ENCODE results near the gene DNM3.

Gene DNM3

DNA sequence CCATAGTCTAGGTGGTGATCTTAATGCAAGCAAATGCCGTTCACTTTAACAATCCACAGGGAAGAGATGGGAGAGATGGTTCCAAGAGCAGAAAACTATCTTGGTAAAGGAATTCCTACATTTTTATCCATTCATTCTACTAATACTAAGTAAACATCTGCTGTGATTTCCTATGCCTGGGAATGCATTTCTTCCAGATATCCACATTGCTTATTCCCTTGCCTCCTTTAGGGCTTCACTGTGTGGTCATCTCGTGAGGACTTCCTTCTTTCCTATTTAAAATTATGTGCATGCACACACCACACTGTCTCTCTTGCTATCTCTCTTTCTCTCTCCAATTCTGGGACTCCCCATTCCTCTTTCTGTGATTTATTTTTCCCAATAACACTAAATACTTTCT lies 380.1 kb downstream of the DNM3 start:
- no peak overlapping the region for H3K4me2 ChIP-seq
- no peaks in the 10 kb centered on the region for H3K9me3 ChIP-seq
- no peak overlapping the region for H3K9ac ChIP-seq
- no peak overlapping the region for H3K27ac ChIP-seq
- no peaks in the 10 kb centered on the region for H3K27me3 ChIP-seq
- TF ChIP-seq Cebpa-rat (IDR thresholded peaks at IDR 0.05): no peak
- no peaks in the 10 kb centered on the region for H3K4me1 ChIP-seq
- H4K20me1 ChIP-seq: no peaks in the 10 kb centered on the region
- H3K4me3 ChIP-seq: no peak overlapping the region
- no peaks in the 10 kb centered on the region for H3K36me3 ChIP-seq

GRCh38 chr1:172224871-172225270 lies 383.6 kb downstream of the DNM3 start:
- TF ChIP-seq Cebpa-rat (IDR thresholded peaks at IDR 0.05): no peak
- Histone ChIP-seq H4K20me1 (no peaks in the 10 kb centered on the region), H3K4me3 (no peak overlapping the region), H3K9me3 (no peaks in the 10 kb centered on the region), H3K4me1 (no peaks in the 10 kb centered on the region), H3K4me2 (no peak overlapping the region), H3K27me3 (no peaks in the 10 kb centered on the region), H3K27ac (no peak overlapping the region), H3K36me3 (no peaks in the 10 kb centered on the region), H3K9ac (no peak overlapping the region)

DNA sequence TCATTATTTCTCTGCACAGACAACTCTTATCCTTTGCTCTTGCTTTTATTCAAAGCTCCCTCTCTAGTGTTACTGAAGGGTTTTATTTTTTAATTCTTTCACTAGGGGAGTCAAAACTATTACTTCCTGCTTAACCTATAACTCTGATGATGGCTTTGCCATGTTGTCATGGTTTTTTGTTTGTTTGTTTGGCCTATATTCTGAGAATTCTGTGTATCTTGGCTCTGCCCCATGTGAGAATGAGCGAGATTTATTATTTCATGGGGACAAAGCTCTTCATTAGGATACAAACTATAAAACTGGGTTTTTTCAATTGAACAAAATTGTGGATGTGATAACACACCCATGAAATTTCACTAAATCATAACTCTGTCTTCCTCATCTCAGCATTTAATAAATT lies 388.6 kb downstream of the DNM3 start:
- H3K27ac ChIP-seq: no peak overlapping the region
- no peak for TF ChIP-seq Cebpa-rat (IDR thresholded peaks at IDR 0.05)
- no peaks in the 10 kb centered on the region for H3K27me3 ChIP-seq
- no peak overlapping the region for H3K4me2 ChIP-seq
- H3K9ac ChIP-seq: no peak overlapping the region
- H3K36me3 ChIP-seq: no peaks in the 10 kb centered on the region
- H4K20me1 ChIP-seq: no peaks in the 10 kb centered on the region
- no peaks in the 10 kb centered on the region for H3K4me1 ChIP-seq
- no peak overlapping the region for H3K4me3 ChIP-seq
- no peaks in the 10 kb centered on the region for H3K9me3 ChIP-seq

DNA sequence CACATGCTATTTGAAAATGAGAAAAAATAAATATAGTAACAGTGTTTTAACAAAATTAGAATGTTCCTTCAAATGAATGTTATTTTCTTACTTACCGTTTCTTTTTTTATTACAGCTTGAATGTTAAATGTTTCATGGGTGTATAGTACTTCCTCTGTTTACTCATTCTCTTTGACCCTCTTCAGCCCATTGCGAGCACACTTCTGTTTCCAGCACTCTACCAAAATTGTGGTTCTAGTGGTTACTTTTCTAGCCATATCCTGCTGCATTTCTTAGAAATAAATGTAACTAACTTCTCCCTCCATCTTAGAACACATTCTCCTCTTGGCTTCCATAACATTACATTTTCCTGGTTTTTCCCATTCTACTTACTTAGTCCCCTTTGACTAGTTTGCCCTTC lies 389.2 kb downstream of the DNM3 start:
- no peaks in the 10 kb centered on the region for H3K9me3 ChIP-seq
- no peaks in the 10 kb centered on the region for H4K20me1 ChIP-seq
- no peak overlapping the region for H3K27ac ChIP-seq
- H3K4me1 ChIP-seq: no peaks in the 10 kb centered on the region
- no peak overlapping the region for H3K4me3 ChIP-seq
- H3K9ac ChIP-seq: no peak overlapping the region
- H3K27me3 ChIP-seq: no peaks in the 10 kb centered on the region
- H3K4me2 ChIP-seq: no peak overlapping the region
- no peaks in the 10 kb centered on the region for H3K36me3 ChIP-seq
- TF ChIP-seq Cebpa-rat (IDR thresholded peaks at IDR 0.05): no peak

DNA sequence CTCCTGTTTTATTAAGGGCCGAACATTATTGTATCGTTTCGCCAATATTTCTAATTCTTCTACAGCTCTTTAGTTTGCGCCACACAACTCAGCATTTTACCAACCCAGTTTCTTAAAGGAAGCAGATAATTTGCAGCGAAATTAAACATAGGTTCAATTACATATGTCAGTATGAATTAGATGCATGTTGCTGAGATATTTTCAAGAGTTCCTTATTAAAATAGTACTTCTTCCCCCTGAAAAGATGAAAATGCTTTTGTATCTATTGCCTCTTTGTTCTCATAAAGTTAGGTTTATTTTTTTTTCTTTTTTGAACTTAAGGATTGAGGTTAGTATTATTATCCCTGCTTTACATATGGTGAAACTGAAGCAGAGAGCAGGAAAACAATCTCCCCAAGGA lies 395.7 kb downstream of the DNM3 start:
- TF ChIP-seq Cebpa-rat (IDR thresholded peaks at IDR 0.05): no peak
- H3K4me1 ChIP-seq: 0 out of 2 replicates have a peak, but pooled peaks cover 5% of the 10 kb centered on the region
- no peak overlapping the region for H3K4me3 ChIP-seq
- no peaks in the 10 kb centered on the region for H4K20me1 ChIP-seq
- H3K4me2 ChIP-seq: no peak overlapping the region
- no peaks in the 10 kb centered on the region for H3K36me3 ChIP-seq
- H3K9ac ChIP-seq: no peak overlapping the region
- H3K27ac ChIP-seq: no peak overlapping the region
- H3K27me3 ChIP-seq: no peaks in the 10 kb centered on the region
- H3K9me3 ChIP-seq: no peaks in the 10 kb centered on the region

DNA sequence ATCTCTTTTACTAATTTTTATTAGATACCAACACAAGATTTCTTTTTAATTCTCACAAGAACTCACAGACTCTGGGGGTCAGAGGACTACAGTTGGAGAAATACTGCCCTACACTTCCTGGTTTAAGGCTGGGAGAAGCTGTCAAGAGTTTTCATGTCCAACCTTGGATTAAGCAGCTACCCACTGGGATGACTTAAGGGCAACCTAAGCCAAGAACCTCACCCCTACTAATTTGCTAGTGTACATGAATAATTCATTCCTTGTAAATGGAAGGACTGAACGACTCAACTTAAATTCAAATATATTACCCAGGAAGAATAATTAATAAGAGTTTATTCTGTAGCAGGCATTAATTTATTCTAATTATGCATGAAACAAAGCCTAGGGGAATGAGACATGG lies 396.9 kb downstream of the DNM3 start:
- no peak overlapping the region for H3K27ac ChIP-seq
- no peaks in the 10 kb centered on the region for H3K27me3 ChIP-seq
- no peak overlapping the region for H3K4me2 ChIP-seq
- H3K9ac ChIP-seq: no peak overlapping the region
- no peak overlapping the region for H3K4me3 ChIP-seq
- H3K9me3 ChIP-seq: no peaks in the 10 kb centered on the region
- H3K36me3 ChIP-seq: no peaks in the 10 kb centered on the region
- 0 out of 2 replicates have a peak, but pooled peaks cover 5% of the 10 kb centered on the region for H3K4me1 ChIP-seq
- H4K20me1 ChIP-seq: no peaks in the 10 kb centered on the region
- no peak for TF ChIP-seq Cebpa-rat (IDR thresholded peaks at IDR 0.05)

DNA sequence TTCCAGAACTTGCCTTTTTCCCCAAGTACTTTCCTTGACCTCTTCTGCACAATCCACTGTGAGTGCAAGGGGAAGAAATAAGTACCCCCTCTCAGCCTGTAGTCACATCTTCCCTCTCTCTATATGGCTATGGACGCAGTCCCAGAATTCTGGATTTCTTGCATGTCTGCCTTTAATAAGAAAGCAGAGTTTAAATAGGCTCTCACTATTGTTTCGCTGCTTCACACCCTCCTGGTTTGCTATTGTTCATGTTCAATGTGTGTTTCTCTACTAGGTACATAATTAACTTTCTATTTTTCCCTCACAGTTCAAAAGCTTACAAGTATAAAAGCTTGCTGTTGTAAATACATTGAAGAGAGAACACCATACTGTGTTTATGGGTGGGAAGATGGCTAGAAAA lies 397.7 kb downstream of the DNM3 start:
- H3K4me3 ChIP-seq: no peak overlapping the region
- H3K27me3 ChIP-seq: no peaks in the 10 kb centered on the region

GRCh38 chr1:172239901-172240300 lies 398.6 kb downstream of the DNM3 start:
- H3K27ac ChIP-seq: no peak overlapping the region
- 0 out of 2 replicates have a peak, but pooled peaks cover 5% of the 10 kb centered on the region for H3K4me1 ChIP-seq
- H3K4me2 ChIP-seq: no peak overlapping the region
- no peak overlapping the region for H3K4me3 ChIP-seq
- H3K27me3 ChIP-seq: no peaks in the 10 kb centered on the region
- no peaks in the 10 kb centered on the region for H3K36me3 ChIP-seq
- no peak overlapping the region for H3K9ac ChIP-seq
- no peak for TF ChIP-seq Cebpa-rat (IDR thresholded peaks at IDR 0.05)
- no peaks in the 10 kb centered on the region for H4K20me1 ChIP-seq
- no peaks in the 10 kb centered on the region for H3K9me3 ChIP-seq

More for the DNA sequence above, 397.7 kb downstream of the DNM3 start:
- no peaks in the 10 kb centered on the region for H3K9me3 ChIP-seq
- no peaks in the 10 kb centered on the region for H4K20me1 ChIP-seq
- H3K36me3 ChIP-seq: no peaks in the 10 kb centered on the region
- H3K27ac ChIP-seq: no peak overlapping the region
- H3K4me2 ChIP-seq: no peak overlapping the region
- H3K4me1 ChIP-seq: 0 out of 2 replicates have a peak, but pooled peaks cover 5% of the 10 kb centered on the region
- TF ChIP-seq Cebpa-rat (IDR thresholded peaks at IDR 0.05): no peak
- no peak overlapping the region for H3K9ac ChIP-seq

- Histone ChIP-seq H3K9ac (no peak overlapping the region), H3K36me3 (no peaks in the 10 kb centered on the region), H3K4me1 (0 out of 2 replicates have a peak, but pooled peaks cover 5% of the 10 kb centered on the region), H3K27ac (no peak overlapping the region), H3K27me3 (no peaks in the 10 kb centered on the region), H4K20me1 (no peaks in the 10 kb centered on the region), H3K9me3 (no peaks in the 10 kb centered on the region), H3K4me3 (no peak overlapping the region), H3K4me2 (no peak overlapping the region)
- no peak for TF ChIP-seq Cebpa-rat (IDR thresholded peaks at IDR 0.05)
Observed at GRCh38 chr1:172241540-172241939, 400.2 kb downstream of the DNM3 start.

DNA sequence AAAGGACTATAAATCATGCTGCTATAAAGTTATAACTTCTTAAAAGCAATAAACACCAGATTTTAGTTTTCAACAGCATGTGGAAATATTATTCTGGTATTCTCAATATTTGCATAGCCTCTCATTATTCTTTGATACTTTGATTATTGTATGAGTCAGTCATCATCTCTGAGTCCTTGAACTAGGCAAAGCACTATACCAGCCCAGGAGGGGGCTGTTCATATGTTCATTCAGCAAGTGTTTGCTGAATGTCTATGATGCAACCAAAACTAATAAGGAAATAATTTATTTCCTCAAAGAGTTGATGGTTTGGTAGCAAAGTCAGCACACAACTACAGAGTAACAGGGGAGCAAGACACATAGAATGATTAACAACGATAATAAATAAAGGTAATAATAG lies 403.6 kb downstream of the DNM3 start:
- H4K20me1 ChIP-seq: no peaks in the 10 kb centered on the region

GRCh38 chr1:172245788-172246187 lies 404.5 kb downstream of the DNM3 start:
- Histone ChIP-seq H3K27ac (no peak overlapping the region), H3K36me3 (no peaks in the 10 kb centered on the region), H4K20me1 (no peaks in the 10 kb centered on the region), H3K9me3 (no peaks in the 10 kb centered on the region), H3K4me3 (no peak overlapping the region), H3K4me1 (no peaks in the 10 kb centered on the region), H3K4me2 (no peak overlapping the region), H3K9ac (no peak overlapping the region), H3K27me3 (no peaks in the 10 kb centered on the region)
- TF ChIP-seq Cebpa-rat (IDR thresholded peaks at IDR 0.05): no peak

More for the DNA sequence above, 403.6 kb downstream of the DNM3 start:
- Histone ChIP-seq H3K27me3 (no peaks in the 10 kb centered on the region), H3K4me2 (no peak overlapping the region), H3K36me3 (no peaks in the 10 kb centered on the region), H3K9ac (no peak overlapping the region), H3K9me3 (no peaks in the 10 kb centered on the region), H3K27ac (no peak overlapping the region), H3K4me3 (no peak overlapping the region), H3K4me1 (no peaks in the 10 kb centered on the region)
- no peak for TF ChIP-seq Cebpa-rat (IDR thresholded peaks at IDR 0.05)

Data from BLaER1 (cell line).